ENCODE measurements around the gene BANP.
"Not testable (repeated sequence)": the region's sequence is repeated elsewhere in the genome, so short reads cannot be mapped to it uniquely, and the experiment has no call there.

Gene BANP

DNA sequence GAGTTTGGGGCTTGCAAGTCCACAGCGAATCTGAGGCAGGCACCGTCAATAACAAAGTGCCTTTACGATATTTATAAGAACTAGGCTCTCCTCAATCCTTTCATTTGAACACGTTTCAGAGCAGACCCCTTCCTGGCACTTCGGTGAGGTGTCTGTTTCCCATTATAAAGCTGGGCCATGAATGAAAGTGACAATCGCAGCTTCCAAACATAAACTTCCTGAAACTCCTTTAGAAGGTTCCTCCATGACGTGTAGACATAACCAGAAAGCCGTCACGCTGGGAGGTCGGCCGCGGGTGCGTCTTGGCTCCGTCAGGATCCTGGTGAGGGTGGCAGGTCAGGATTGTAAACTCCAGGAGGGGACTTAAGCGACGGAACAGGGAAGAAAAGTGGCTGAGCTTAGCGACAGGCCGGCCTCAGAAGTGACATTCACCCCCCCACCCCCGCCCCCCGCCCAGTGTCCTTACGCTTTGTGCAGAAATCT, 150.4 kb downstream of the BANP start:
- not testable (repeated sequence) for DNase-seq (ENCODE audit: low read depth, low spot score)

DNA sequence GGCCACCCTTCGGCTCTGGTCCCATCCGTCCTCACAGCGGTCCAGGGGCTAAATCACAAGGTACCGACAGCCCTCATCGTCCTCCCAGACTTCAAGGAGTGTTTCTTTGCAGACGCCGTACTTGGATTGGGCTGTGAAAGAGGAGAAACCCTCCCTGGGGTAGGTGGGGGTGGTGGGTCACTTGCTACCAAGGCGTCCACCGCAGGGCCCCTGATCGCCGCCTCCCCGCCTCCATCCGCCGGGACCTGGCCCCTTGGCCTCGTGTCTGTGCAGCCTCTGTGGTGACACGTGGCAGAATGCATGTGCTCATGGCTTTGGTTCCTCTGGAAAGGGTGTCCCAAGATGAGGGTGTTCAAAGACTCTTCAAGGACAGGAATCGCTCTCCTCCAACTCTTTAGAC, 151.4 kb downstream of the BANP start:
- DNase-seq (ENCODE audit: low read depth, low spot score): no peak

DNA sequence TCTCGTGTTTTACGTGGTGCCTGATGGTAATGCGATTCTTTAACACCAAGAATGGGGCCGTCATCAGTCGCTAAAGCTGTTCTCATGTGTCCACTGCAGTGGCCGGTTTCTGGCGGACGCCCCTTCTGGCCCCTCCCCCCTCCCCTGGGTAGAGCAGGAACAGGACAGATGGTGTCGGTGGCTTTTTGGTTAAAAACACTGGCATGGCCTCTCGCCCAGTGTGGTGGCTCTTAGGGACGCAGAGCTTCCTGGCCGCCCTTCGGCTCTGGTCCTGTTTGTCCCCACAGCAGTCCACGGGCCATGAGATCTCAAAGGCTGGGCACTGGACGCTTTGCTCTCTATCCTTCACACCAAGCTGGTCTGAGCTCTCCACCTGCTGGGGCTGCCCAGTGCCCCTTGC, 151.8 kb downstream of the BANP start:
- no peak for DNase-seq (ENCODE audit: low read depth, low spot score)

DNA sequence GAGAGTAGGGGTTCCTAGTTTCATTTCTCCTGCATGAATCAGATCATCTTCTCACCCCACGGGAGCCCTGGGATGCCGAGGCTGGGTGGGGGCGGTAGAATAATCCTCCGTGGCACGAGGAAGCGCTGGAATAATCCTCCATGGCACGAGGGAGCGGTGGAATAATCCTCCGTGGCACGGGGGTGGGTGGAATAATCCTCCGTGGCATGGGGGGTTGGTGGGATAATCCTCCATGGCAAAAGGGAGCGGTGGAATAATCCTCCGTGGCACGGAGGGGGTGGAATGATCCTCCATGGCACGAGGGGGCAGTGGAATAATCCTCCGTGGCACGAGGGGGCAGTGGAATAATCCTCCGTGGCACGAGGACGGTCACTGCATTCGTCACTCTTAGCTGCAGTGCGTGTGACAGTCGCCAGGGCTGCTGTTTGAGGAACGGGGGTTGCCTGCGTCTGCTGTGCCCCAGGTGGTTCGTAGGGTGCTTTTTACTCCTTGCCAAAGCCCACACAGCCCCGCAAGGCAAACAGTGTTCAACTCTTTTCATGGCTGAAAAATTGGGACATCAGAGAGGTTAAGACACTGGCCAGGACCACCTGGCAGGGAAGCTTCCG, 152.5 kb downstream of the BANP start:
- DNase-seq (ENCODE audit: low read depth, low spot score): no peak

DNA sequence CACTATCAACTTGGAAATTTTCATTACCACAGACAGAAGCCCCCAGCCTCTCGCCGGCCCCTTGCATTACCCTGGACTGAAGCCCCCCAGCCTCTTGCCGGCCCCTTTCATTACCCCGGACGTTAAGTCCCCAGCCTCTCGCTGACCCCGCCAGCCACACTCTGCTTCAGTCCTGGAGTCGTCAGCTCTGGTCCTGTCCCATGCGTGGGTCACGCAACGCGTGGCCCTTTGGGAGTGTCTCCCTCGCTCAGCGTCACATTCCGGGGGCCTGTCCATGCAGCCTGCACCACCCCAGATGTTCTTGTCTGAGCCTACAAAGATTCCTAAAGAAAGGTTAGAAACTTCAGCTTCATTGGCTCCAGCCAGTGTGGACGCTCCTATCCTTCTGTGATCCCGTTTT, 153.1 kb downstream of the BANP start:
- DNase-seq (ENCODE audit: low read depth, low spot score): not testable (repeated sequence)

DNA sequence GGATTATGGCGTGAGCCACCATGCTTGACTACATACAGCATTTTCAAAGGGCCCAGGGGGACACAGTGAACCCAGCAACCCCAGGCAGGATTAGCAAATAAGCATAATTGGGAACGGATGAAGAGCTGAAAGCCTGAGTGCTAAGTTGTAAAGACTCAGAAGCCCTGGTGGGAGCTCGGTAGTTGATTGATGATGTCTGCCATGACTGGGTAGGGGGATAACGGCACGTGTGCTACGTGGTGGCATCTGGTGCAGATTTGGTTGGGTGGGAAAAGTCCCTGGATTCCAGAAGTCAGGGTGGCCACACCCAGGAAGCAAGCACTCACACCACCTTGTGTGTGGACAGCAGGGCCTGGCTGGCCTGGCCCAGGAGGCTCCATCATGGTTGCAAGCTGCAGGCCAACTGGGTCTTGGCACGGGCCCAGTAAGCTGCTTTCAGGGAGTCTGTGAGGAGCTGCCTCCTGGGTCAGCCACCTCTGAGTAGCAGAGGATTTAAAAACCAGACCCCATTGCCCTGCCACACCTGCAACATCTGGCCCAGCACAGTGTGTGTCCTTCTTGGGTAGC, 154.4 kb downstream of the BANP start:
- not testable (repeated sequence) for DNase-seq (ENCODE audit: low read depth, low spot score)

DNA sequence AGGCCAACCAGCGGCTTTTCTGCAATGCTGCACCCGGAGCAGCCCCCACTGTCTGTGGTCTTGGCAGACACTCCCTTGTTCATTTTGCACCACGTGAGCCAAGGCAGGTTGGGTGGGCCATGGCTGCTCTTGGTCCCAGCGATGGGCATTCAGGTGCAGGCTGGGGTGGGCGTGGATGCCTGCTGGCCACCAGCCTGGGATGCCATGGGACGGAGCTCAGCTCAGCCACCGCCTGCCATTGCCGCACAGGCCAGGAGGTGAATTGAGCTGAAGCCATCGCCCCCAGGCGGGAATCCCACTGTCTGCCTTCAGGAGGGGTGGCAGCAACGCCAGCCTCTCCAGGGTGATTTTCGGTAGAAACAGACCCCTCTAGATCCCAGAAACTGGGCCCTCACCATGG, 155.3 kb downstream of the BANP start:
- not testable (repeated sequence) for DNase-seq (ENCODE audit: low read depth, low spot score)

DNA sequence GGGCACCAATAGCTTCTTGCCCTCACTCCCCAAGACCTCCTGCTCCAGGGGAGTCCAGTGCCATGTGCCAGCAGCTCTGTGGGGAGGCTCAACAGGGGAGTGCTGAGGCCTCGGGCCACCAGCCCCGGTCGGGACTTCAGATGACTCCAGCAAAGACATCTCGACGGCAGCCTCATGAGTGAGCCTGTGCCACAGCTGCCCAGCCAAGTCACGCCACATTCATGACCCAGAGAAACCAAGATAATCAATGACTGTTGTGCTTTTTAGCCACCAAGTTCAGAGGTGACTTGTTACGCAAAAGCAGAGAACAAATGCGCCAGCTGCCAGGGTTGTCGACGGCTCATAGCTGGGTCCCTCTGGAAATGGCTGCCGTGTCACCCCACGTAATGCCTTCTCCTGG, 157.5 kb downstream of the BANP start:
- no peak for DNase-seq (ENCODE audit: low read depth, low spot score)

DNA sequence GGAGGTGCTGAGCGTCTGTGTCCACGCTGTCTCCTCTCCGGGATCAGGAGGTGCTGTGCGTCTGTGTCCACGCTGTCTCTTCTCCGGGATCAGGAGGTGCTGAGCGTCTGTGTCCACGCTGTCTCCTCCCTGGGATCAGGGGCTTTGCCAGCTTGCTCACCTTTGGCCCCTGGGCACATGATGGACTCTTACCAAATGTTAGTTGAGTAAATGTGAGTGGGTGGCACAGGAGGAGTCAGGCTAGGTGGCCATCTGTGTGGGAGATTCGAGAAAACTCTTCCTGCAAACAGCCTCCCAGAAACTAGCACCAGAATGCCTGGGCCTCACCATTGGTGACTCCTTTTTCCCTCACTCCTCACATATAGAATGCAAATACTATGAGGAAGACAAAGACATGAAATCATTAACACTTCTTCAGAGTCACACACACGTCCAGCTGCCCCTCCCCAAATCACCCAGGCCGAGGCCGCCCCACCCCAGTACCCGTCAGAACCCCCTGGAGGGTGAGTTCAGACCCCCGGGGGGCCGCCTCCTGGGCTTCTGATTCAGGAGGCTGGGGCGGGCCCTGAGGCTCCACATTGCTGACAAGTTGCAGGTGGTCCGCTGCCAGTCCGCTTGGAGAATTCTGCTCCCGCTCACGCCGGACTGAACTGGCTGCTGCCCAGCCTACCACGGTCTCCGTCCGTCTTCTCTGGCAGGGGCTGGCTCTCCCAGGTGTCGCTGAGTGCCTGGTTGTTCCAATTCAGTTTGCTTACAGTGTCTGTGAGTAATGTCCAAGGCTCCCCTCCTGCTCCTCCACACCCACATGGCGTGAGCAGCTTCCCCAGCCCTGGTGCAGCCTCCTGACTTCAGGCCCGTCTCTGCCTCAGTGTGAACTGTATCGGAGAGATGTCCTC, 158.7 kb downstream of the BANP start:
- DNase-seq (ENCODE audit: low read depth, low spot score): not testable (repeated sequence)

DNA sequence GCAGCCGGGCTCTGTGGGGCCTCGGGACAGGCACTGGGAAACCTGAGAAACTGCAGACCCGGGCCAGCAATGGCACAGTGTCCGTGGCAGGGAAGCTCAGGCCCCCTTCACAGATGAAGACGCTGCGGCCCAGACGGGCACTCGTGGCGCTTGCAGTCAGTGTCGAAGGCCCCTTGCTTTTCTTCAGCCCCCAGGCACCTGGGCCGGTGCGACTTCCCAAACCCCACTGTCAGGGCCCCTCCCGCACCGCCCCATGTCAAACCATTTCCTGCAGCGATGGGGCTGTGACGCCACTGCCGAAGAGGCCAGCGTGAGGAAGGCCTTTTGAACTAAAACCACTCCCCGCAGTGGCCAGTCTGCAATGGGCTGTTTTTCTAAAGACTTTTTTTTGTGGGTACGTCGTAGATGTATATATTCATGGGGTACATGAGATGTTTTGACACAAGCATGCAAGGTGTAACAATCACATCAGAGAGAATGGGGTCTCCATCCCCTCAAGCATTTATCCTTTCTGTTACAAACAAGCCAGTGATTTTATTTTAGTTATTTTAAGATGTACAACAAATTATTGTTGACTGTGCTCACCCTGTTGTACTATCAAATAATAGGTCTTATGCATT, 159.8 kb downstream of the BANP start:
- not testable (repeated sequence) for DNase-seq (ENCODE audit: low read depth, low spot score)

DNA sequence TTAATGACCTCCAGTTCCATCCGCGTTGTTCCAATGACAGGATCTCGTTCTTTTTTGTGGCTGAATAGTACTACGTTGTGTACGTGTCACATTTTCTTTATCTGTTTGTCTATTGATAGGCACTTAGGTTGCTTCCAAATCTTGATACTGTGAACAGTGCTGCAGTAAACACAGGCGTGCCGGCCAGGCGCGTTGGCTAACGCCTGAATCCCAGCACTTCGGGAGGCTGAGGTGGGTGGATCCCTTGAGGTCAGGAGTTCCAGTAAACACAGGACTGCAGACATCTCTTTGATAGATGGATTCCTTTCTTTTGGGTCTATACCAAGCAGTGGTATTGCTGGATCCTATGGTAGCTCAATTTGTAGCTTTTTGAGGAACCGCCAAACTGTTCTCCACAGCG, 160.7 kb downstream of the BANP start:
- DNase-seq (ENCODE audit: low read depth, low spot score): not testable (repeated sequence)

DNA sequence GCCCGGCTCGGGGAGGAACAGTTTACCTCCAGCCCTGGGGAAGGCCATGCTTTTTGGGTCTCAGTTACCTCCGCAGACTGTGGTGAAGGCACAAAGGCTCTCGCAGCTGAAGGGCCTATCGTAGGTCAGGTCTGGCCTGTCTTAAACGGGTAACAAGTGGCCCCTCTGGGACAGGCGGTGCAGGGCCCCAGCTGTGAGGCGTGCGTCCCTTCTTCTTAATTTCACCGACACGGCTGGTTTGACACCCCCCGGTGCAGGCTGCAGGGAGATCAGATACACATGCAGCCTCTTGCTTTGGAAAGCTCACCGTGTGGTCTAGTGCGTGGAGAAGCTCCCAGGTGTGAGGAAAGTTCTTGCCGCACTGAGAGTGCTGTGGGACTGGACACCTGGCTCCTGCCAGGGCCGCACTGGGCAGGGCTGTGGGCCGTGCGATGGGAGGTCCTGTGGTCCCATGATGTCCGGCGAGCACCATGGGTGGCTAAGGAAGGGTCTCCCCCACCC, 162.4 kb downstream of the BANP start:
- no peak for DNase-seq (ENCODE audit: low read depth, low spot score)

DNA sequence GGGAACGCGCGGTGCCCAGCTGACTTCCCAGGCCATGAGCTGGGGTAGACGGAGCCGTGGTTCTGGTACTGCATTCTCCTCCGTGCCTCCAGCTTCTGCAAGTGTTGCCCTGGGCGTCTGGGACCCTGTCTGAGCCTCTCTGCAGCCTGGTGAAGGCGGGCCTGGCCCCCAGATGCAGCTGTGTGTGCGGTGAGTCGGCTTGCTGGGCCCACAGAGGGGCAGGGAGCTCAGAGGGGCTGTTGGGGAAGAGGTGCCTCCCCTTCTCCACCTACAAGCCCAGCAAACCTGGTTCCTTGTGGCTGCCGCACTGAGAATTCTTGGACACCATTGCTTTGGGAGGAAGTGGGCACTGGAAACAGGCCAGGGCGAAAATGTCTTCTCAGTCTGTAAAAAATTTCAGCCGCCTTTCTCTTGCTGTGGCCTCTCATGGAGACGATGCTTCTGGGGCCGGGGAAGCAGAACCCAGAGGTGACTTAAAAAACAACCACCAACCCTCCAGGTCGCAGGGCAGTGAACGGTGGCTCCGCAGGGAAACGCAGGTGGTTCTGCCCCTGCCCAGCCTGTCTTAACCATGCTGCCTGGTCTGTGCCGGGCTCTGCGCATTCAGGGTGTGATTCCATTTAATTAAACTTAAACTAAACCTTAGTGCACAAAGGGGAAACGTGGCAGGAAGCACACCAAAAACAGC, 163.5 kb downstream of the BANP start:
- DNase-seq (ENCODE audit: low read depth, low spot score): not testable (repeated sequence)

DNA sequence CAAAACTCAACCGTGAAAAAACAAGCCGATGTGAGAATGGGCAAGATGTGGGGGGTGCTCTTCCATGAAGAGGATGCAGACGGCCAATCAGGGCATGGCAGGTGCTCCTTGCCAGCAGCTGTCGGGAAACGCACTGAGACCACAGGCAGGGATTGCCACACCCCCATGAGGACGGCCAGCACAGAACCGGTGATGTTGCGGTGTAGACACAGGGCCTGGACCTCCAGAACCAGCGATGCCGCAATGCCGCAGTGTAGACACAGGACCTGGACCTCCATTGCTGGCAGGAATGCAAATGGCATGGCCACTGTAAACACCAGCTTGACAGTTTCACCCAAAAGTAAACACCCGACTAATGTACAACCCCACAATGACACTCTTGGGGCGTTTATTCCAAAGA, 164.9 kb downstream of the BANP start:
- no peak for DNase-seq (ENCODE audit: low read depth, low spot score)

DNA sequence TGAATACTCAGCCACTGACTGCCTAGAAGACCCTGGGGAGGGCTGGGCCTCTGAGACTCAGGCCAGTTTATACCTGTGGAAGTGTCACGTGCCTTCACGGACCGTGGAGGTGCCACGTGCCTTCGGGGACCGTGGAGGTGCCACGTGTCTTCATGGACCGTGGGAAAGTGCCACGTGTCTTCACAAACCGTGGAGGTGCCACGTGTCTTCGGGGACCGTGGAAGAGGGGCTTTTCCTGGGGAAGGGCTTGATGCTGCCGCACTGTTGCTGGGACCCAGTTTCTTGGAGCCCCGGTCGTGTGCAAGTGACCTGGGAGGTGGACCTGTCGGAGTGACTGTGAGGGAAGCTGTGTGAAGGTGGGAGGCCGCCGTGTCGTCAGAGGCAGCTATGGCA, 166.2 kb downstream of the BANP start:
- DNase-seq (ENCODE audit: low read depth, low spot score): no peak

DNA sequence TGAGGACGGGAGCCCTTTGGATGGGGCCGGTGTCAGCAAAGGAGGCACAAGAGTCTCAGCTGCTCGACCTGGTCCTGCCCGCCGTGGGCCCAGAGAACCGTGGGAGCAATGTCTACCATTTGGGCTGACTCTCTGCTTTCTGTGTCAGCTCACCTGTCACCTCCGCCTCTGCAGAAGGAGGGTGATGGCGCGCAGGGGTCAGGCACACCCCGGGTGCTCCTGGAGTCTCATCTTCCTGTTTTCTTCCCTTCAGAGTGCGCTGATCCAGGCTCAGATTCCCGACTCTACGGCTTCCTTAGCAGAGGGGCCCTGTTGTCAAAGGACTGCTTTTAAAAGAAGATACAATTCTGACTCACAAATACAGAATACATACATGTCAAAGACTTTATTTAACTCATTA, 167.1 kb downstream of the BANP start:
- no peak for DNase-seq (ENCODE audit: low read depth, low spot score)

DNA sequence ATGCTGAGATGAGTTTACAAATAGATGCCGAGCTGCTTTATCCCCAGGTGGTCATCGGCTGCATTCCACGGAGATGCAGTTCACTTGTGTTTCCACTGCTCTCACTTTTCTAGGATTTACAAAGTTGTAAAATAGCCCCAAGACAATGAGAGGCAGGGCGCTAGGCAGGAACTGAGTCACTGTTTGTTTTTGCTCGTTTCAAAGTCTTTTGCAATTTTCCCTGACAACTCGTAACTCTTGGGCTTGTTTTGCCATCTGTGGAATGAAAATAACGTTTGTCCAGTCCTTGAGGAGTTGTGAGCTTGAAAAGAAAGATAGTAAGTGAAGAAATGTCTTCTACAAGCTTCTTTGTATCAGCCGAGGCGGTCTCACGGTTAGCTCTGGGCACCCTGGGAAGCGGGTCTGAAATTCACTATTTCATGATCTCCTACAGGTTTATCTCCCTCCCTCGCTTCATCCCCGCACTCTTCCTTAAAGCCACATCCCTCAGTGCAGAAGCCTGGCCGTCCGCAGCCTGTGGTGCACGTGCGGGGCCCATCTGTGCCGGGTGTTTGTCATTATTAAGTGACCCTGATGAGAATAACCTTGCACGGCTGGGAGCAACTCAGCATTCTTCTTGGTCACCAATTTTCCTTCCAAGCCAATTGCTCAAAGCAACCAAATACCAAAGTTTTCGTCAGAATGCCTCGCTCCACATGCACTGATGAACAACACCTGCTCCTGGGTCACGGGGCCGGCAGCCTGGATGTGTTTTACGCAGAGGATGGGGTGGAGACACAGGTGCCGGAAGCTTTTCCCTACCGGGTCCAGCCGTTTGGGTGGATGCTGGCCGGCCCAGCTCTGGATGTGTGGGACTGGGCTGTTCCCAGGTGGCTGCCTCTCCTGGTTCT, 167.9 kb downstream of the BANP start:
- DNase-seq (ENCODE audit: low read depth, low spot score): peak; percentile 71

DNA sequence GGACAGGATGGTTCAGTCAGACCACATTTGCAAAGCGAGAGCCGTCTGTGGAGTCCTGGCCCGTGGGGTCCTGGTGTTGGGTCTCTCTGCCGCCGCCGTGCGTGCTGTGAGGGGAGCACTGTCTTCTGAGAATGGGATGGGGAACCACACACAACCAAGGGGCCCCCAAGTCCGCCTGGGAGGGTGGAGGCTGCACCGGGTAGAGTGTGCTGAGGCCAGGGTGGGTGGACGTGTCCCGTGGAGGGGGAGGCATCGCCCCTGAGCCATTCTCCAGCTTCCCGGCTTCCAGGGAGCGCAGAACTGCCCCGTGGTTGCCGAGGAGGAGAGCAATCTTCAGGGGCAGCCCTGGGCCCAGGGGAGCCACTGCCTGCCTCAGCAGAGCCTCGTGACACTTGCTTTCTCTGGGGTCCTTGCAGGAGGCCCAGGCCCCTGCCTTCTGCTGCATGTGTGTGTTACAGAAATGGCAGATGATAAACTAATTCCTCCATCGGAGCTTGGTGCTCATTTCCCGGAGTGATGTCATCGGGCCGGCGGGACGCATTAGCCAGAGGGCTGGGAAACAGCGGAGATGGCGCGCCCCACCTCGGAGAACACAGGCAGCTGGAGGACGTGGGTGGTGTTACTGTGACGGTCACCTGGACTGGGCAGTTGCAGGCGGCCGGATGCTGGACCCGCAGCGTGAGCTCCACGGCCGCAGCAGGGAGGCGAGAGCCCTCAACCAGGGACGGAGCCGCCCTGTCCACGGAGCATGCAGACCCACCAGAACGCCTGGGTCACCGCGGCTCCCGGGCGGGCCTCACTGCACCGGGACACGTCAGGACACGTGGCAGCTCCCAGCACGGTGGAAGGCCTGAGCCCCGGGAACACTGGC, 168.9 kb downstream of the BANP start:
- not testable (repeated sequence) for DNase-seq (ENCODE audit: low read depth, low spot score)

DNA sequence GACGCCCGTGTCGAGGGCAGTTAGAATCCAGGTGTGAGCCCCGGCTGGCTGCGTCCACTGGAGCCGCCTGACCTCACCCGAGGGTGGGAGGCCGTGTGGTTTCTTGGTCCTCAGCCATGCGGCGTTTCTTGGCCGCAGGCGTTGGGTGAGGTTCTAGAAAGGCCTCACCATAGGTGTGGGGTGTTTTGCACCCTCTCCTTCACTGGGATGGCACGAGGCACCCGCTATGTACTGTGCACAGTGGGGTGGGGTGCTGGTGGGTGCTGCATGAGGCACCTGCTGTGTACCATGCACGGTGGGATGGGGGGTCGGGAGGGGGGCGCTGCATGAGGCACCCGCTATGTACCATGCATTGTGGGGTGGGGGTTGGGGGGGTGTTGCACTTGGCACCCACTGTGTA, 169.6 kb downstream of the BANP start:
- no peak for DNase-seq (ENCODE audit: low read depth, low spot score)

All from brain pericyte (primary cell).